Measurements from ENCODE around the gene LDLRAD4.
"Not testable (repeated sequence)": the region's sequence is repeated elsewhere in the genome, so short reads cannot be mapped to it uniquely, and the experiment has no call there.

Gene LDLRAD4

GRCh38 chr18:13657974-13658373, 439.4 kb downstream of the LDLRAD4 start:
- DNase-seq (ENCODE audit: low read depth in 2 of 2), result no peak

- no peak for DNase-seq (ENCODE audit: low read depth in 2 of 2)
Measured at GRCh38 chr18:13658436-13659204, 440.1 kb downstream of the LDLRAD4 start.

GRCh38 chr18:13660510-13660909, 441.9 kb downstream of the LDLRAD4 start:
- DNase-seq (ENCODE audit: low read depth in 2 of 2), result no peak

- no peak for DNase-seq (ENCODE audit: low read depth in 2 of 2)
Measured at GRCh38 chr18:13661051-13661778, 442.7 kb downstream of the LDLRAD4 start.

- no peak for DNase-seq (ENCODE audit: low read depth in 2 of 2)
Measured at GRCh38 chr18:13661779-13662256, 443.3 kb downstream of the LDLRAD4 start.

- no peak for DNase-seq (ENCODE audit: low read depth in 2 of 2)
Measured at GRCh38 chr18:13672657-13673056, 454.1 kb downstream of the LDLRAD4 start.

- DNase-seq (ENCODE audit: low read depth in 2 of 2), result no peak
Measured at GRCh38 chr18:13676471-13676870, 457.9 kb downstream of the LDLRAD4 start.

GRCh38 chr18:13677350-13677749, 458.8 kb downstream of the LDLRAD4 start:
- DNase-seq (ENCODE audit: low read depth in 2 of 2), result not testable (repeated sequence)

GRCh38 chr18:13680612-13681011, 462.1 kb downstream of the LDLRAD4 start:
- no peak for DNase-seq (ENCODE audit: low read depth in 2 of 2)

- no peak for DNase-seq (ENCODE audit: low read depth in 2 of 2)
Measured at GRCh38 chr18:13681701-13682100, 463.1 kb downstream of the LDLRAD4 start.

GRCh38 chr18:13684546-13684945, 466.0 kb downstream of the LDLRAD4 start:
- no peak for DNase-seq (ENCODE audit: low read depth in 2 of 2)

- DNase-seq (ENCODE audit: low read depth in 2 of 2), result no peak
Measured at GRCh38 chr18:13688191-13689136, 469.9 kb downstream of the LDLRAD4 start.

GRCh38 chr18:13690060-13690459, 471.5 kb downstream of the LDLRAD4 start:
- DNase-seq (ENCODE audit: low read depth in 2 of 2), result not testable (repeated sequence)

GRCh38 chr18:13695337-13695736, 476.8 kb downstream of the LDLRAD4 start:
- not testable (repeated sequence) for DNase-seq (ENCODE audit: low read depth in 2 of 2)

GRCh38 chr18:13696961-13697360, 478.4 kb downstream of the LDLRAD4 start:
- no peak for DNase-seq (ENCODE audit: low read depth in 2 of 2)

- DNase-seq (ENCODE audit: low read depth in 2 of 2), result no peak
Measured at GRCh38 chr18:13700153-13700552, 481.6 kb downstream of the LDLRAD4 start.
